GM12878 (cell line): ENCODE data around the gene TANK. TPM values are rescaled to one million over a fixed set of nuclear protein-coding genes. Genes with fewer than 3 reads are reported as not detected.

Experiments used
- ATF7 ChIP-seq: fragments of 450-650 bp; IDR thresholded peaks from 2 replicates; pipeline ENCODE4 v1.6.1; 2016; ENCODE audit warnings: low read depth, mild to moderate bottlenecking
- BMI1 ChIP-seq: fragments of 450-650 bp; IDR thresholded peaks from 2 replicates; pipeline ENCODE4 v1.6.1; 2016; ENCODE audit warnings: mild to moderate bottlenecking, moderate library complexity, borderline replicate concordance
- CBFB ChIP-seq: IDR thresholded peaks from 2 replicates; pipeline ENCODE4 v1.6.1; 2016; ENCODE audit warnings: antibody characterized with exemption, low read depth
- CEBPB ChIP-seq, 2 experiments: fragments of 150-350 bp in 1 of 2; IDR thresholded peaks; 2 replicates each; pipeline ENCODE4 v1.6.1; 2012 to 2014; ENCODE audit warnings: low read depth in 2 of 2, low read length in 2 of 2, borderline replicate concordance in 1 of 2, inconsistent platforms in 1 of 2
- FOS ChIP-seq: IDR thresholded peaks from 3 replicates; pipeline ENCODE4 v1.6.1; 2011; ENCODE audit warnings: borderline replicate concordance; ENCODE audit not compliant: insufficient read length; ENCODE audit errors: extremely low read depth
- IKZF1 ChIP-seq: fragments of 450-650 bp; conservative IDR thresholded peaks from 2 replicates; pipeline ENCODE4 v1.6.1; 2017; ENCODE audit warnings: antibody characterized with exemption, mild to moderate bottlenecking
- MTA2 ChIP-seq: fragments of 450-650 bp; IDR thresholded peaks from 2 replicates; pipeline ENCODE4 v1.6.1; 2016; ENCODE audit warnings: low read depth, mild to moderate bottlenecking, moderate library complexity
- NFIC ChIP-seq: IDR thresholded peaks from 2 replicates; pipeline ENCODE4 v1.6.1; 2012; ENCODE audit warnings: low read depth, mild to moderate bottlenecking, inconsistent platforms, low read length, moderate library complexity
- NR2C2 ChIP-seq: IDR thresholded peaks from 2 replicates; pipeline ENCODE4 v1.6.1; 2011; ENCODE audit warnings: borderline replicate concordance, low read depth; ENCODE audit not compliant: control insufficient read depth, insufficient read length
- NR2F1 ChIP-seq: fragments of 450-650 bp; conservative IDR thresholded peaks from 2 replicates; pipeline ENCODE4 v1.6.1; 2017; ENCODE audit warnings: mild to moderate bottlenecking
- PAX5 ChIP-seq: IDR thresholded peaks from 2 replicates; pipeline ENCODE4 v1.6.1; 2011; ENCODE audit warnings: low read depth, low read length, borderline replicate concordance
- PML ChIP-seq: IDR thresholded peaks from 2 replicates; pipeline ENCODE4 v1.6.1; 2012; ENCODE audit warnings: low read length, inconsistent platforms
- RELA ChIP-seq: fragments of 450-650 bp; IDR thresholded peaks from 2 replicates; pipeline ENCODE4 v1.8.0; 2014; ENCODE audit warnings: borderline replicate concordance; ENCODE audit not compliant: partially characterized antibody
- SP1 ChIP-seq: IDR thresholded peaks from one replicate; pipeline ENCODE4 v1.6.1; 2011; ENCODE audit warnings: low read depth, low read length
- STAT1 ChIP-seq: fragments of 450-650 bp; conservative IDR thresholded peaks from 2 replicates; pipeline ENCODE4 v1.6.1; 2014; ENCODE audit warnings: antibody characterized with exemption, mild to moderate bottlenecking
- STAT3 ChIP-seq: IDR thresholded peaks from 2 replicates; pipeline ENCODE4 v1.6.1; 2011; ENCODE audit warnings: low read depth, low read length, improper control_type of control experiment
- SUPT20H ChIP-seq: IDR thresholded peaks from 2 replicates; pipeline ENCODE4 v1.6.1; 2011; ENCODE audit warnings: low read depth, mild to moderate bottlenecking, low read length, moderate library complexity, borderline replicate concordance; ENCODE audit not compliant: control insufficient read depth
- TCF12 ChIP-seq: IDR thresholded peaks from 2 replicates; pipeline ENCODE4 v1.6.1; 2011; ENCODE audit warnings: low read depth, mild to moderate bottlenecking, low read length
- polyA plus RNA-seq, 11 experiments: library from polyadenylated mRNA; depleted of rRNA in 4 of 11; unstranded in 6 of 11; stranded (reverse) in 5 of 11; fragments of >200 nt; fragmentation: Nextera tagmentation in 4 of 11; fragmentation: Illumina TruSeq in 1 of 11; extraction: Ambion mirVana in 4 of 11; extraction: Trizol in 1 of 11; gene quantifications; 1 replicate in 1 of 11; 2 replicates in 10 of 11; pipeline versions ENCODE4 v1.2.1 to v1.2.3, GENCODE V29; 2011 to 2016; ENCODE audit warnings: inconsistent platforms in 2 of 11, missing spikeins in 2 of 11, low read depth in 1 of 11
- total RNA-seq, 4 experiments: library from RNA; depleted of rRNA in 3 of 4; stranded (reverse); fragments of >200 nt in 3 of 4; fragmentation: Illumina TruSeq in 1 of 4; extraction: Trizol in 1 of 4; gene quantifications; 2 replicates each; pipeline versions ENCODE4 v1.2.1 to v1.2.3, GENCODE V29; 2013 to 2021
- TF ChIP-seq, protein P1 (sequence below): fragments of 450-650 bp; IDR thresholded peaks from 2 replicates; pipeline ENCODE4 v1.6.1; 2017; ENCODE audit warnings: mild to moderate bottlenecking, low read depth, inconsistent platforms; ENCODE audit not compliant: poor library complexity, severe bottlenecking
- TF ChIP-seq, protein P2 (sequence below): IDR thresholded peaks from 2 replicates; pipeline ENCODE4 v1.6.1; 2012; ENCODE audit warnings: low read depth, low read length, improper control_type of control experiment
- TF ChIP-seq, protein P3 (sequence below): IDR thresholded peaks from 2 replicates; pipeline ENCODE4 v1.6.1; 2012; ENCODE audit warnings: low read length, inconsistent platforms
- TF ChIP-seq, protein P4 (sequence below): IDR thresholded peaks from 2 replicates; pipeline ENCODE4 v1.6.1; 2011; ENCODE audit warnings: mild to moderate bottlenecking, low read depth, low read length, moderate library complexity; ENCODE audit not compliant: insufficient replicate concordance
- TF ChIP-seq, protein P5 (sequence below): fragments of 150-350 bp; IDR thresholded peaks from 2 replicates; pipeline ENCODE4 v1.6.1; 2014; ENCODE audit warnings: mild to moderate bottlenecking, low read depth, low read length

TANK gene
- total and polyA plus RNA-seq, 10 of the 15 experiments (the other 5 are each of a cell fraction or from before 2014, with no cell fraction given) = 48.6 to 127 (median 103) TPM

DNA sequence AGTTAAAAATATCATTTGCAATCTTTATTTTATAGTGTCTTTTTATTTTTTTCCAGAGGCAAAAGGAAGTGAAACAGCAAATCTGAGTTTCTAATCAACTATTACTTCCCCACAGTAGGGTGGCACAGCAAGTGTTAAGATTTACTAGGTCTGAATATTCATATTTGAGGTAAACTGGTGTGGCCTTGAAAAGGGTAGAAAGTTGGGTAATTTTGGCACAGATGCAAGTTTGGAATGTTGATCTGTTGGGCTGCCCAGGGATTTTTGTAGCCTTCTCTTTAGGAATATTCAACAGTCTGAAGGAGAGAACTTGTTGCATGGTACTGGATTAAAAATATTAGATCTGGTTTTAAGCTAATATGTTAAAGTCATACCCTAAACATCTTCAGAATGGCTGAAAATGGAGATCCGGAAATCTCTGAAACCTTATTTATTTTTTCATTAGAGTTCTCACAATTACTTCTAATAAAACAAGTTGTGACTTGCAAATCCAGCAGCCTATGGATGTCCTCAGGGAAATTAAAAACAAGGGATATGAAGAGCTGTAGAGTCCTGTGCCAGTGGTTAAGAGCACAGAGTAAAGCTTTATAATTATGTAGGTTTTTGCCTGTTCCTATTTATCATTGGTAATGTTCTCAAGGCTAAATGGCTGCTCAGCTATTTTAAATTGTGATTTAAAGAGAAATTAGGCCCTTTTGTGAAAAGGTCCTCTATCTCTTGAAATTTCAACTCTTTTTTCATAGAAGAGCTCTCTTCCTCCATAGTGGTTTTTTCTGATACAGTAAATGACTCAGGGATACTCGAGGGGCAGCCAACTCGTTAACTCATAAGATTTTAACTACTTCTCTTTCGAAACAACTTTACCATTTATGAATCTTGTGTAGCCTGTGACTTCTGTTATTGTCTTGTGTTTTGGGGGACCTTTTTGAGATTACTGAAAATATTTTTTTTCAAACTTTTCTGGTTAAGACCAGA lies 11.0 kb downstream of the TANK start (continued):
- peak; percentile 25; the same call in 1 of the 2 replicates for TF ChIP-seq IKZF1
- TF ChIP-seq, protein P1, sequence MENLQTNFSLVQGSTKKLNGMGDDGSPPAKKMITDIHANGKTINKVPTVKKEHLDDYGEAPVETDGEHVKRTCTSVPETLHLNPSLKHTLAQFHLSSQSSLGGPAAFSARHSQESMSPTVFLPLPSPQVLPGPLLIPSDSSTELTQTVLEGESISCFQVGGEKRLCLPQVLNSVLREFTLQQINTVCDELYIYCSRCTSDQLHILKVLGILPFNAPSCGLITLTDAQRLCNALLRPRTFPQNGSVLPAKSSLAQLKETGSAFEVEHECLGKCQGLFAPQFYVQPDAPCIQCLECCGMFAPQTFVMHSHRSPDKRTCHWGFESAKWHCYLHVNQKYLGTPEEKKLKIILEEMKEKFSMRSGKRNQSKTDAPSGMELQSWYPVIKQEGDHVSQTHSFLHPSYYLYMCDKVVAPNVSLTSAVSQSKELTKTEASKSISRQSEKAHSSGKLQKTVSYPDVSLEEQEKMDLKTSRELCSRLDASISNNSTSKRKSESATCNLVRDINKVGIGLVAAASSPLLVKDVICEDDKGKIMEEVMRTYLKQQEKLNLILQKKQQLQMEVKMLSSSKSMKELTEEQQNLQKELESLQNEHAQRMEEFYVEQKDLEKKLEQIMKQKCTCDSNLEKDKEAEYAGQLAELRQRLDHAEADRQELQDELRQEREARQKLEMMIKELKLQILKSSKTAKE = peak; percentile 29
- TF ChIP-seq, protein P2, sequence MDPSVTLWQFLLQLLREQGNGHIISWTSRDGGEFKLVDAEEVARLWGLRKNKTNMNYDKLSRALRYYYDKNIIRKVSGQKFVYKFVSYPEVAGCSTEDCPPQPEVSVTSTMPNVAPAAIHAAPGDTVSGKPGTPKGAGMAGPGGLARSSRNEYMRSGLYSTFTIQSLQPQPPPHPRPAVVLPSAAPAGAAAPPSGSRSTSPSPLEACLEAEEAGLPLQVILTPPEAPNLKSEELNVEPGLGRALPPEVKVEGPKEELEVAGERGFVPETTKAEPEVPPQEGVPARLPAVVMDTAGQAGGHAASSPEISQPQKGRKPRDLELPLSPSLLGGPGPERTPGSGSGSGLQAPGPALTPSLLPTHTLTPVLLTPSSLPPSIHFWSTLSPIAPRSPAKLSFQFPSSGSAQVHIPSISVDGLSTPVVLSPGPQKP = no peak
- TF ChIP-seq, protein P3, sequence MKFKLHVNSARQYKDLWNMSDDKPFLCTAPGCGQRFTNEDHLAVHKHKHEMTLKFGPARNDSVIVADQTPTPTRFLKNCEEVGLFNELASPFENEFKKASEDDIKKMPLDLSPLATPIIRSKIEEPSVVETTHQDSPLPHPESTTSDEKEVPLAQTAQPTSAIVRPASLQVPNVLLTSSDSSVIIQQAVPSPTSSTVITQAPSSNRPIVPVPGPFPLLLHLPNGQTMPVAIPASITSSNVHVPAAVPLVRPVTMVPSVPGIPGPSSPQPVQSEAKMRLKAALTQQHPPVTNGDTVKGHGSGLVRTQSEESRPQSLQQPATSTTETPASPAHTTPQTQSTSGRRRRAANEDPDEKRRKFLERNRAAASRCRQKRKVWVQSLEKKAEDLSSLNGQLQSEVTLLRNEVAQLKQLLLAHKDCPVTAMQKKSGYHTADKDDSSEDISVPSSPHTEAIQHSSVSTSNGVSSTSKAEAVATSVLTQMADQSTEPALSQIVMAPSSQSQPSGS = no peak; the same call in 1 of the 2 replicates
- no peak for TF ChIP-seq ATF7
- TF ChIP-seq STAT1 = no peak
- no peak for TF ChIP-seq CBFB
- TF ChIP-seq TCF12 = no peak
- no peak for TF ChIP-seq FOS
- no peak for TF ChIP-seq NR2C2
- TF ChIP-seq PAX5 = no peak
- TF ChIP-seq CEBPB (IDR thresholded peaks at IDR 0.05; ENCODE audit: borderline replicate concordance in 1 of 2, low read depth in 2 of 2, low read length in 2 of 2) = no peak
- TF ChIP-seq, protein P4, sequence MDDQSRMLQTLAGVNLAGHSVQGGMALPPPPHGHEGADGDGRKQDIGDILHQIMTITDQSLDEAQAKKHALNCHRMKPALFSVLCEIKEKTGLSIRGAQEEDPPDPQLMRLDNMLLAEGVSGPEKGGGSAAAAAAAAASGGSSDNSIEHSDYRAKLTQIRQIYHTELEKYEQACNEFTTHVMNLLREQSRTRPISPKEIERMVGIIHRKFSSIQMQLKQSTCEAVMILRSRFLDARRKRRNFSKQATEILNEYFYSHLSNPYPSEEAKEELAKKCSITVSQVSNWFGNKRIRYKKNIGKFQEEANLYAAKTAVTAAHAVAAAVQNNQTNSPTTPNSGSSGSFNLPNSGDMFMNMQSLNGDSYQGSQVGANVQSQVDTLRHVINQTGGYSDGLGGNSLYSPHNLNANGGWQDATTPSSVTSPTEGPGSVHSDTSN = no peak
- TF ChIP-seq STAT3 = no peak
- TF ChIP-seq SP1 = no peak
- no peak for TF ChIP-seq RELA
- TF ChIP-seq, protein P5, sequence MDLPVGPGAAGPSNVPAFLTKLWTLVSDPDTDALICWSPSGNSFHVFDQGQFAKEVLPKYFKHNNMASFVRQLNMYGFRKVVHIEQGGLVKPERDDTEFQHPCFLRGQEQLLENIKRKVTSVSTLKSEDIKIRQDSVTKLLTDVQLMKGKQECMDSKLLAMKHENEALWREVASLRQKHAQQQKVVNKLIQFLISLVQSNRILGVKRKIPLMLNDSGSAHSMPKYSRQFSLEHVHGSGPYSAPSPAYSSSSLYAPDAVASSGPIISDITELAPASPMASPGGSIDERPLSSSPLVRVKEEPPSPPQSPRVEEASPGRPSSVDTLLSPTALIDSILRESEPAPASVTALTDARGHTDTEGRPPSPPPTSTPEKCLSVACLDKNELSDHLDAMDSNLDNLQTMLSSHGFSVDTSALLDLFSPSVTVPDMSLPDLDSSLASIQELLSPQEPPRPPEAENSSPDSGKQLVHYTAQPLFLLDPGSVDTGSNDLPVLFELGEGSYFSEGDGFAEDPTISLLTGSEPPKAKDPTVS = no peak
- peak; percentile 17; the same call in 1 of the 2 replicates for TF ChIP-seq BMI1
- no peak for TF ChIP-seq SUPT20H
- no peak for TF ChIP-seq PML
- TF ChIP-seq NR2F1 = no peak
- no peak; the same call in 1 of the 2 replicates for TF ChIP-seq NFIC
- peak; percentile 26; the same call in 1 of the 2 replicates for TF ChIP-seq MTA2
